ENCODE data around the gene UBR3.

Gene UBR3

DNA sequence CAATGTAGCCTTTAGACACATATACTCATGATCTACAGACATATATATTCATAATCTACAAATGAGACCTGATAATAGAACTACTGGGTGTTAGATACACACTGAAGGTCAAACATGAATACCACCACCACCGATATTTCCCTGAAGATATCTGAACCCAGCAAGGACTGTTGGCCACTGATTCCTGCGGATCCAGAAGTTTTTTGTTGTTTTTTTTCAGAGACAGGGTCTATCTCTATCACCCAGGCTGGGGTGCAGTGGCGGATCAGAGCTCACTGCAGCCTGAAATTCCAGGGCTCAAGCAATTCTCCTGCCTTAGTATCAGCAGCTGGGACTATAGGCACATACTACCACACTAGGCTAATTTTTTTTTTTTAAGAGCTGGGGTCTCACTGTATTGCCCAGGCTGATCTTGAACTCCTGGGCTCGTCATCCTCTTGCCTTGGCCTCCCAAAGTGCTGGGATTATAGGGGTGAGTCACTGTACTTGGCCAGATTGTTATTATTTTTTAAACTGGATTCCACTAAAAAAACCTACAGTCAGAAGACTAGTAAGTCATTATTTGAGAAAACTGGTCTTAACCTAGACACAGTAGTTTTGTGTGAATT, 4.4 kb upstream of the UBR3 start:
- H3K9me3 ChIP-seq (ENCODE audit: insufficient read depth, low read length), result no peaks in the 10 kb centered on the region
- no peak for DNase-seq (ENCODE audit: low read depth, low spot score)
- TF ChIP-seq YY1 (IDR thresholded peaks at IDR 0.05; ENCODE audit: insufficient read depth, insufficient read length) (no peak), SUZ12 (IDR thresholded peaks at IDR 0.05; ENCODE audit: extremely low read depth, insufficient read depth, insufficient read length) (no peak), ZNF274 (IDR thresholded peaks at IDR 0.05; ENCODE audit: low read depth, low read length) (no peak)
- H3K4me3 ChIP-seq (ENCODE audit: insufficient read length, low read depth), result no peak overlapping the region
- no peaks in the 10 kb centered on the region for H3K27me3 ChIP-seq (ENCODE audit: insufficient read depth, insufficient read length)
- H3K36me3 ChIP-seq (ENCODE audit: insufficient read depth, insufficient read length, low read length), result peaks cover 46% of the 10 kb centered on the region
- H3K9ac ChIP-seq (ENCODE audit: insufficient read length, low read depth), result no peak overlapping the region
- H3K4me1 ChIP-seq (ENCODE audit: insufficient read depth, insufficient read length), result no peaks in the 10 kb centered on the region

- no peaks in the 10 kb centered on the region for H3K9me3 ChIP-seq (ENCODE audit: insufficient read depth, low read length)
- H3K9ac ChIP-seq (ENCODE audit: insufficient read length, low read depth), result peak overlapping the region; percentile 88
- H3K36me3 ChIP-seq (ENCODE audit: insufficient read depth, insufficient read length, low read length), result peaks cover 35% of the 10 kb centered on the region
- no peaks in the 10 kb centered on the region for H3K27me3 ChIP-seq (ENCODE audit: insufficient read depth, insufficient read length)
- H3K4me3 ChIP-seq (ENCODE audit: insufficient read length, low read depth), result peak overlapping the region; percentile 87
- no peak for DNase-seq (ENCODE audit: low read depth, low spot score)
- H3K4me1 ChIP-seq (ENCODE audit: insufficient read depth, insufficient read length), result no peaks in the 10 kb centered on the region
- TF ChIP-seq ZNF274 (IDR thresholded peaks at IDR 0.05; ENCODE audit: low read depth, low read length) (no peak), YY1 (IDR thresholded peaks at IDR 0.05; ENCODE audit: insufficient read depth, insufficient read length) (no peak), SUZ12 (IDR thresholded peaks at IDR 0.05; ENCODE audit: extremely low read depth, insufficient read depth, insufficient read length) (no peak)
These were observed 3.3 kb upstream of the UBR3 start for GRCh38 chr2:169823996-169824372.

DNA sequence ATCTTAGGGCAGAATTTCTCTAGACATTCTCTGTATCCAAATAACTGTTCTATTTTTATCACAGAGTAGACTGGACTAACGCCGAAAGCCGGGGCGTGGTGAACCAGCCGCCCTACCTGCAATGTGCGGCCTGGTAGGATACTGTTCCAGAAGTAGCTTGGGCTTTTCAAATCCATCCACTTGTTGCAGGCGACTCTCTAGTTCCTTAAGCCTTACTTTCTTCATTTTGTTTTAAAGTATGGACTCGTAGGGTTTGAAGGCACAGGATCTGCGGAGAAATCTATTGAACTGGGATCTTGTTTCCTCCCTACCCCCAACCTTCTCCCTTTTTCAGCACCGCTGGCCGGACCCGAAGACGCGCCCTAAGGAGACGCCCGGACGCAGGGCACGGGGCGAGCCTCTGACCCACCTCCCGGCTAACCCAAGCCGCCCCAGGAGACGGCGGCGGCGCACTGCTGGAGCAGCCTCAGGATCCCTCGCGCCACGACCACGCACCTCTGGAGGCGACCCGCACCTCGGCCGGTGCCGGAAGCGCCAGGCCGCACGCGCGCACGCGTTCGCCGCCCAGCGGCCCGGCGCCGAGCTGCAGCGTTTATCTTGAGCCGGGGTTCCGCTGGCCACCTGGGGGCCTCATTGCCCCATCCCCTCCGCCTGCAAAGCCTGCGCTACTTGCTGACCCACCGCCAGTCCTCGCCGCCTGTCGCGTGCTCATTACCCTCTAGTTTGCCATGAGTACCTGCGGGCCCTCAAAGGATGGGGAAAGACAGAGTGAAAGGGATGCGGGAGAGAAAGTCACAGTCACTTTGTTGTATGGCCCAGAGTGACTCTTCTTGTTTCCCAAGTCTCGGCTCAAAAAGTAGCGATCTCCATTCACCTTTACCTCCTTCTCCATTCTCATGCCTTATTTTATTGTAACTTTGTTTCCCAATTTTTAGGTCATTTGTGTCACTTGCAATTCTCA, 2.6 kb upstream of the UBR3 start, which contains the start of gene METTL5:
Gene METTL5 (minus strand): TSS at position 533 of the 961 bp plus-strand sequence. CDS start 308 bp downstream, at position 225.
- no peaks in the 10 kb centered on the region for H3K9me3 ChIP-seq (ENCODE audit: insufficient read depth, low read length)
- H3K9ac ChIP-seq (ENCODE audit: insufficient read length, low read depth), result peak within 1 kb of the TSS; percentile 88
- TF ChIP-seq YY1 (IDR thresholded peaks at IDR 0.05; ENCODE audit: insufficient read depth, insufficient read length), result no peak
- no peak for TF ChIP-seq ZNF274 (IDR thresholded peaks at IDR 0.05; ENCODE audit: low read depth, low read length)
- peak within 1 kb of the TSS; percentile 87 for H3K4me3 ChIP-seq (ENCODE audit: insufficient read length, low read depth)
- no peaks in the 10 kb centered on the region for H3K4me1 ChIP-seq (ENCODE audit: insufficient read depth, insufficient read length)
- peaks cover 31% of the 10 kb centered on the region for H3K36me3 ChIP-seq (ENCODE audit: insufficient read depth, insufficient read length, low read length)
- peak; percentile 81 for DNase-seq (ENCODE audit: low read depth, low spot score)
- H3K27me3 ChIP-seq (ENCODE audit: insufficient read depth, insufficient read length), result no peaks in the 10 kb centered on the region

- Histone ChIP-seq H3K9ac (ENCODE audit: insufficient read length, low read depth) (peak overlapping the region; percentile 94), H3K4me3 (ENCODE audit: insufficient read length, low read depth) (peak overlapping the region; percentile 94), H3K9me3 (ENCODE audit: insufficient read depth, low read length) (no peaks in the 10 kb centered on the region), H3K4me1 (ENCODE audit: insufficient read depth, insufficient read length) (no peaks in the 10 kb centered on the region), H3K27me3 (ENCODE audit: insufficient read depth, insufficient read length) (no peaks in the 10 kb centered on the region), H3K36me3 (ENCODE audit: insufficient read depth, insufficient read length, low read length) (peaks cover 3% of the 10 kb centered on the region)
- TF ChIP-seq ZNF274 (IDR thresholded peaks at IDR 0.05; ENCODE audit: low read depth, low read length) (no peak), SUZ12 (IDR thresholded peaks at IDR 0.05; ENCODE audit: extremely low read depth, insufficient read depth, insufficient read length) (no peak), YY1 (IDR thresholded peaks at IDR 0.05; ENCODE audit: insufficient read depth, insufficient read length) (no peak)
- DNase-seq (ENCODE audit: low read depth, low spot score), result no peak
These were observed 1.0 kb downstream of the UBR3 start for GRCh38 chr2:169828141-169828811.

DNA sequence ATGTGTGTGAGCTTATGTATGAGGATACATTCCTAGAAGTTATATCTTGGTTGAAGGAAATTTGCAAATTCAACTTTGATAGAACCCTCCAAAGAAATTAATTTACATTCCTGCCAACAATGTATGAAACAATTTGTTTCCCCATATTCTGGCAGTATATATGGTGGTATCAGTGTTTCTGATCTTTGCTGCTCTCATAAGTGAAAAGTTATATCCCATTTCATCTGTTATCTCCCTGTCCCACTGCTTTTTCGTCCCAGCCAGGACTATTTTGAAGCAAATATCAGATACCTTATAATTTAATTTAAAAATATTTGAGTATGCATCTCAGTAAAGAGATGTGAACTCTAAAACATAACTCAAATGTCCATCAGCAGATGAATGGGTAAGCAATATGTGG, 7.1 kb downstream of the UBR3 start:
- Histone ChIP-seq H3K4me1 (ENCODE audit: insufficient read depth, insufficient read length) (no peaks in the 10 kb centered on the region), H3K27me3 (ENCODE audit: insufficient read depth, insufficient read length) (no peaks in the 10 kb centered on the region), H3K9me3 (ENCODE audit: insufficient read depth, low read length) (peaks cover 12% of the 10 kb centered on the region), H3K4me3 (ENCODE audit: insufficient read length, low read depth) (no peak overlapping the region), H3K9ac (ENCODE audit: insufficient read length, low read depth) (no peak overlapping the region), H3K36me3 (ENCODE audit: insufficient read depth, insufficient read length, low read length) (no peaks in the 10 kb centered on the region)
- no peak for DNase-seq (ENCODE audit: low read depth, low spot score)
- TF ChIP-seq SUZ12 (IDR thresholded peaks at IDR 0.05; ENCODE audit: extremely low read depth, insufficient read depth, insufficient read length) (no peak), ZNF274 (IDR thresholded peaks at IDR 0.05; ENCODE audit: low read depth, low read length) (no peak), YY1 (IDR thresholded peaks at IDR 0.05; ENCODE audit: insufficient read depth, insufficient read length) (no peak)

DNA sequence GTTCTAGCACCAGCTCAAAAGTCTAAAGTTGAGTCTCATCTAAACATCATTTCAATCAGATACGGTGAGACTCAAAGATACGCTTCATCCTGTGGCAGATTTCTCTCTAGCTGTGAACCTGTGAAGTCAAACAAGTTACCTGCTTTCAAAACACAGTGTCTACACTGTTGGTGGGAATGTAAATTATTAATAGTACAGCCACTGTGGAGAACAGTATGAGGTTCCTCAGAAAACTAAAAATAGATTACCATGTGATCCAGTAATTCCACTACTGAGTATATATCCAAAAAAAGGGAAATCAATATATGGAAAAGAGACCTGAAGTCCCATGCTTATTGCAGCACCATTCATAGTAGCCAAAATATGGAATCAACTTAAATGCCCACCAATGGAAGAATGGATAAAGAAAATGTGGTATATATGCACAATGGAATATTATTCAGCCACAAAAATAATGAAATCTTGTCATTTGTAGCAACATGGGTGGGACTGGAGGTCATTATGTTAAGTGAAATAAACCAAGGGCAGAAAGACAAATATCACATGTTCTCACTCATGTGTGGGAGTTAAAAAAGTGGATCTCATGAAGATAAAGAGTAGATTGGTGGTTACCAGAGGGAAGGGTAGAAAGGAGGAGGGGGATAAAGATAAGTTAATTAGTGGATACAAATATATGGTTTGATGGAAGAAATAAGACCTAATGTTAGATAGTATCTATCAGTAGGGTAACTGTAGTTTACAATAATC, 11.7 kb downstream of the UBR3 start:
- Histone ChIP-seq H3K36me3 (ENCODE audit: insufficient read depth, insufficient read length, low read length) (peaks cover 10% of the 10 kb centered on the region), H3K27me3 (ENCODE audit: insufficient read depth, insufficient read length) (no peaks in the 10 kb centered on the region)

More for the DNA sequence above, 11.7 kb downstream of the UBR3 start:
- no peak overlapping the region for H3K4me3 ChIP-seq (ENCODE audit: insufficient read length, low read depth)
- no peak for DNase-seq (ENCODE audit: low read depth, low spot score)
- TF ChIP-seq ZNF274 (IDR thresholded peaks at IDR 0.05; ENCODE audit: low read depth, low read length) (no peak), SUZ12 (IDR thresholded peaks at IDR 0.05; ENCODE audit: extremely low read depth, insufficient read depth, insufficient read length) (no peak), YY1 (IDR thresholded peaks at IDR 0.05; ENCODE audit: insufficient read depth, insufficient read length) (no peak)
- no peaks in the 10 kb centered on the region for H3K4me1 ChIP-seq (ENCODE audit: insufficient read depth, insufficient read length)
- H3K9ac ChIP-seq (ENCODE audit: insufficient read length, low read depth), result no peak overlapping the region
- peaks cover 29% of the 10 kb centered on the region for H3K9me3 ChIP-seq (ENCODE audit: insufficient read depth, low read length)

Measured in NT2/D1 (cell line).